ENCODE measurements around the gene U2SURP.

The U2SURP gene

DNA sequence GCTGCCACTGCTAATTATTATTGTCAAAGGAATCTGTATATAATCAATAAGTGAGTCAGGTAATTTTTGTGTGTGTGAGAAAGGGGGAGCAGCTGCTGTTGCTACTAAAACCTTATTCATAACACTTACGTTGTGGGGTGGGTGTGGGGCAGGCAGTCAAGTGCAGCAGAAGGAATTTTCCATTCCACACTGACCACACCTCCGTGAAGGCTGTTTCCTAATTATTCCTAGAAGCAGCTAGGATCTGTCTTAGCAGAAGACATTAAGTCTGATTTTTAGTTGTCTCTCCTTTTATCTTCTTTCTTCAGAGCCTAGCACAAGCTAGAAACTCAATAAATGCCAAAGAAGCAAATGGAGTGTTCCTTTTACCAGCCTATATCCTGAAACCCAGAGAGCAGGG, 4.0 kb upstream of the U2SURP start:
- TF ChIP-seq EZH2 (IDR thresholded peaks at IDR 0.05), result no peak
- TF ChIP-seq POLR2AphosphoS5 (IDR thresholded peaks at IDR 0.05; ENCODE audit: borderline replicate concordance, low read depth, low read length), result no peak
- TF ChIP-seq FOXP2 (optimal IDR thresholded peaks at IDR 0.05; ENCODE audit: control extremely low read depth, extremely low read length, insufficient read depth), result no peak
- no peak for DNase-seq (ENCODE audit: low read depth, low spot score)
- Histone ChIP-seq H3K9ac (ENCODE audit: insufficient read length) (peak overlapping the region; percentile 11), H3K9me3 (ENCODE audit: low read depth, low read length) (no peaks in the 10 kb centered on the region), H3K4me3 (no peak overlapping the region), H3K36me3 (ENCODE audit: insufficient read depth, low read length) (no peaks in the 10 kb centered on the region), H3K27ac (no peak overlapping the region)

DNA sequence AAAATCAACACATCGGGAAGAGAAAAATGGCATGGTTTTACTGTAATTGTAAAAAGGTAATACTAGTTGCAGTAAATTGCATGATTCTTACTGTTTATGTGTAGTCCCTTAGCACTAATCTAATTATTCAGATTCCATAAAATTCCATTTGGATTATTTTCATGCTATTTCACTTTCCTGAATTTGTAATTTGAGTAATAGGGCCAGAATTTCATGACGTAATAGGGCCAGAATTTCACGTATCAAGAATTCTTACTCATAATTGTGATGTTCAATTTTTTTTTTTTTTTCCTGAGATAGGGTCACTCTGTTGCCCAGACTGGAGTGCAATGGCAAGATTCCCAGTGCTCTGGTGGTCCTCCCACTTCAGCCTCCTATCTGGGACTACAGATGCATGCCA, 2.9 kb upstream of the U2SURP start:
- no peak for TF ChIP-seq FOXP2 (optimal IDR thresholded peaks at IDR 0.05; ENCODE audit: control extremely low read depth, extremely low read length, insufficient read depth)
- no peak for TF ChIP-seq EZH2 (IDR thresholded peaks at IDR 0.05)
- TF ChIP-seq POLR2AphosphoS5 (IDR thresholded peaks at IDR 0.05; ENCODE audit: borderline replicate concordance, low read depth, low read length), result no peak

DNA sequence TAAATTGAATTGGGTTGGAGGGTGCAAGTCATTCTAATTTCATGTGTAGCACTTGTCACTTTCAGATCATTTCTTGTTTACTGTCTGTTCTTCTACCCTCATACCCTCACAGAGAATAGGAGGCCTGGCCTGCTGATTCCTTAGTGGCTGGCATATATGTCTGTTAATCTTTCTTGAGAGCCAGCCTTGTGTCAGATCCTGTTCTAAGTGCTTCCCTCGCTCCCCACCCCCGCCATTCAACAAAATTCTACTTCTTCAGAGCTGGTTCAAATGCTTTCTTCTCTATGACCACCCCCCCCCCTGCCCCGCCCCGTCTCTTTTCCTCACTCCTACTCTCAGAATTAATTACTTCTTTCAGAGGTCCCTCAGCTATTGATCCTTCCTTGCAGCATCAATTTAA, 1.5 kb upstream of the U2SURP start:
- TF ChIP-seq FOXP2 (optimal IDR thresholded peaks at IDR 0.05; ENCODE audit: control extremely low read depth, extremely low read length, insufficient read depth) (no peak), EZH2 (IDR thresholded peaks at IDR 0.05) (no peak), POLR2AphosphoS5 (IDR thresholded peaks at IDR 0.05; ENCODE audit: borderline replicate concordance, low read depth, low read length) (no peak)
- DNase-seq (ENCODE audit: low read depth, low spot score), result no peak
- Histone ChIP-seq H3K4me3 (peak overlapping the region; percentile 87), H3K36me3 (ENCODE audit: insufficient read depth, low read length) (0 out of 2 replicates have a peak, but pooled peaks cover under 1% of the 10 kb centered on the region), H3K9me3 (ENCODE audit: low read depth, low read length) (no peaks in the 10 kb centered on the region), H3K27ac (no peak overlapping the region), H3K9ac (ENCODE audit: insufficient read length) (no peak overlapping the region)

More for the DNA sequence above, 2.9 kb upstream of the U2SURP start:
- no peak overlapping the region for H3K27ac ChIP-seq
- no peak for DNase-seq (ENCODE audit: low read depth, low spot score)
- H3K4me3 ChIP-seq, result no peak overlapping the region
- H3K9ac ChIP-seq (ENCODE audit: insufficient read length), result no peak overlapping the region
- no peaks in the 10 kb centered on the region for H3K36me3 ChIP-seq (ENCODE audit: insufficient read depth, low read length)
- no peaks in the 10 kb centered on the region for H3K9me3 ChIP-seq (ENCODE audit: low read depth, low read length)

DNA sequence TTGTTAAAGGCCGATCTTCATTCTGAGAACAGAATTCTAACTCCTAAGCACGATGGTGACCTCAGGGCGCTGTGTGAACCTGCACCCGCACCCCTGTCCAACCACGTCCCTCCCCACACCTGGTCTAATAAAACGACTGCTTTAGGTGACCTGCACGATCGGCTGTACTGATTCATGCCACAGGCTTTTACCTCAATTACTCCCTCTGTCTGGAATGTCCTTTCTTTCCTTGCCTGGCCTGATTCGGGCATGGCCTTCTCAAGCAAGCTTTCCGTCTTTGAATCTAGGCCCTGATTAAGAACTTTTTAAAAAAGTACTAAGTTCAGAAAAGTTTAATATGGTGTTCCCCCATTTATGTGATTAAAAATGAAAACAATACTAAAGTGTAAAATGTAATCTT, 842 bp upstream of the U2SURP start:
- no peak for DNase-seq (ENCODE audit: low read depth, low spot score)

DNA sequence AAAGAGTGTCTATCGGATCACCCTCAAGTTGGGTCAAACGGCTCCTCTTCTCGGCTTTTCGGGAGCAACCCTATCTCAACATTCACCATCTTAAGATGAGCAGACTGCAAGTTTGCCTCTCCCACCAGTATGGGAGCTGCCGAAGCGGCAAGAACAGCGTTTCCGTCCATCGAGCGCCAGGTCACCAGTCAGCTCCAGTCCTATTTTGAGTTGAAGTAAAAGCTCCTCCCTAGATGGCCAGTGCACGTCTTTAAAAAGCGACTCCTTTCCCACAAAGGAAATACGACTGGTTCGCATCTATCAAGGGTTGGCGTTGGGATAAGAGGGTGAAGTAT, 369 bp upstream of the U2SURP start:
- Histone ChIP-seq H3K9ac (ENCODE audit: insufficient read length) (peak overlapping the region; percentile 95), H3K9me3 (ENCODE audit: low read depth, low read length) (no peaks in the 10 kb centered on the region), H3K4me3 (peak overlapping the region; percentile 87), H3K36me3 (ENCODE audit: insufficient read depth, low read length) (peaks cover 8% of the 10 kb centered on the region; the same call in 1 of the 2 replicates), H3K27ac (peak overlapping the region; percentile 78)
- DNase-seq (ENCODE audit: low read depth, low spot score), result no peak
- no peak for TF ChIP-seq EZH2 (IDR thresholded peaks at IDR 0.05)
- no peak for TF ChIP-seq FOXP2 (optimal IDR thresholded peaks at IDR 0.05; ENCODE audit: control extremely low read depth, extremely low read length, insufficient read depth)
- TF ChIP-seq POLR2AphosphoS5 (IDR thresholded peaks at IDR 0.05; ENCODE audit: borderline replicate concordance, low read depth, low read length), result no peak

More for the DNA sequence above, 842 bp upstream of the U2SURP start:
- Histone ChIP-seq H3K9me3 (ENCODE audit: low read depth, low read length) (no peaks in the 10 kb centered on the region), H3K27ac (peak overlapping the region; percentile 78), H3K9ac (ENCODE audit: insufficient read length) (peak overlapping the region; percentile 95), H3K36me3 (ENCODE audit: insufficient read depth, low read length) (peaks cover 7% of the 10 kb centered on the region; the same call in 1 of the 2 replicates), H3K4me3 (peak overlapping the region; percentile 87)
- TF ChIP-seq POLR2AphosphoS5 (IDR thresholded peaks at IDR 0.05; ENCODE audit: borderline replicate concordance, low read depth, low read length) (no peak), EZH2 (IDR thresholded peaks at IDR 0.05) (no peak), FOXP2 (optimal IDR thresholded peaks at IDR 0.05; ENCODE audit: control extremely low read depth, extremely low read length, insufficient read depth) (no peak)

DNA sequence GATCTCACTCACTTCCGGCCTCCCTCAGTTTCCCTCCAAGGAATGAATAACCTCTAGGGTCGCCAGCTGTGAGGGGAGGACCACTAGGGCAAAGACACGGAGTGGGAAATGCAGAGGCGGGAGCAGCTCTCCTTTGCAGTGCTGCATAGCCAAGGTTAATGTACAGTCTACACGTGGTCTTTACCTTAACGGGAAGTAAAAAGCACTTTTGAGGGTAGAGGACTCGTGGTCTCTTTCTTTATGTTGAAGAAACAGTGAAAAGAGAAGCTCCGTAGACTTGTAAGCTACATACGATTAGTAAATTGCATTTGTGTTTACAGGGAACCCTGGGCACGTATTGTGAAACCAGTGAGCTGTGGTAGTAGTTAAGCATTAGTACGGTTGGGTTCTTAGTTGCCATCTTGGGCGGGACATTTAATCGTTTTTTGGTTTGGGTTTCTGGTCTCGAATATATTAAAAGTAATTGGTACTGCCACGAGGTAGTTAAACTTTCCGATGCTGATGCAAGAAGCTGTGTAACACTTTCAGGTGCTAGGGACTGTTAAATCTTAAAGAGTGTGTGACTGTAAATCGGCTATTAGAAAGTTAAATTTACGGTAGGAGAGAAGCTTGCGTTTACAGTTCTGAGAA, 828 bp downstream of the U2SURP start:
- peak overlapping the region; percentile 87 for H3K4me3 ChIP-seq
- no peak for TF ChIP-seq POLR2AphosphoS5 (IDR thresholded peaks at IDR 0.05; ENCODE audit: borderline replicate concordance, low read depth, low read length)
- no peak for TF ChIP-seq FOXP2 (optimal IDR thresholded peaks at IDR 0.05; ENCODE audit: control extremely low read depth, extremely low read length, insufficient read depth)
- TF ChIP-seq EZH2 (IDR thresholded peaks at IDR 0.05), result no peak
- no peaks in the 10 kb centered on the region for H3K9me3 ChIP-seq (ENCODE audit: low read depth, low read length)
- peaks cover 8% of the 10 kb centered on the region; the same call in 1 of the 2 replicates for H3K36me3 ChIP-seq (ENCODE audit: insufficient read depth, low read length)
- H3K27ac ChIP-seq, result peak overlapping the region; percentile 87
- no peak for DNase-seq (ENCODE audit: low read depth, low spot score)
- H3K9ac ChIP-seq (ENCODE audit: insufficient read length), result peak overlapping the region; percentile 95

DNA sequence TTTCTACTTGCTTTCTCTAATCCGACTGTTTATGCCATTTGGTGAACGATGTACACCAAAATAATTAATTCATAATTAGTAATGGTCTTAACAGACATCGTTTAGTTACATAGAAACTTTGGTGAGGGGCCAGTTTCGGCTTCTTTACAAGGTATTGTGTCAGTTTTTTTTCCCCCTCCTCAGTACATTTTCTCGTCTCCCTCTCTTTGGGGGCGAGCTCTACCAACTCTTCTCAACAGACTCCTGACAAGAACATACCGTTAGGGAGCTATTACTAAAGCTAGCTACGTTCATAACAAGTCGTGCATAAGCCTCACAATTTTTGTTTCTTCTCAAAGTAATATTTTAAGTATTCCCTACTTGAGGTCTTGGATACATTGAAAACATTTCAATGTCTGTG, 1.4 kb downstream of the U2SURP start:
- no peak for DNase-seq (ENCODE audit: low read depth, low spot score)
- TF ChIP-seq POLR2AphosphoS5 (IDR thresholded peaks at IDR 0.05; ENCODE audit: borderline replicate concordance, low read depth, low read length), result no peak
- TF ChIP-seq FOXP2 (optimal IDR thresholded peaks at IDR 0.05; ENCODE audit: control extremely low read depth, extremely low read length, insufficient read depth), result no peak
- TF ChIP-seq EZH2 (IDR thresholded peaks at IDR 0.05), result no peak
- Histone ChIP-seq H3K9me3 (ENCODE audit: low read depth, low read length) (no peaks in the 10 kb centered on the region), H3K4me3 (peak overlapping the region; percentile 87), H3K9ac (ENCODE audit: insufficient read length) (peak overlapping the region; percentile 95), H3K27ac (peak overlapping the region; percentile 87), H3K36me3 (ENCODE audit: insufficient read depth, low read length) (peaks cover 8% of the 10 kb centered on the region; the same call in 1 of the 2 replicates)

DNA sequence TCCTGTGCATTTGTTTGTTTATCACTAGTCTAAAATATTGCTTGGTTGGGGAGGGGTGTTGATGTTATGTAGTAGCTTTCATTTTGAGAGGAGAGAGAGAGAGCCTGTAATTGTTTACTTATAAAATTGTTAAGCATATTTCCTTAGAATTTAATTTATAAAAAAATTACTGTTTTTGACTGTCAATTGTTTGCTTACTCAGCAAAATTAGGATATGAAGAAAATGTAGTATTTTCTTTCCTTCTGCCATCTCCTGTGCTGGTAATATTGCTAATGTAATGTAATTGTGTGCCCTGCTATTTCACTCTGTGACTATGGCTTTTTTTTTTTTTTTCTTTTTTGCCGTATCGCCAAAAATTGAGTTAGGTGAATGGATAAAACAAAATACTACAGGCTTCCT, 3.5 kb downstream of the U2SURP start:
- TF ChIP-seq POLR2AphosphoS5 (IDR thresholded peaks at IDR 0.05; ENCODE audit: borderline replicate concordance, low read depth, low read length) (no peak), FOXP2 (optimal IDR thresholded peaks at IDR 0.05; ENCODE audit: control extremely low read depth, extremely low read length, insufficient read depth) (no peak), EZH2 (IDR thresholded peaks at IDR 0.05) (no peak)
- H3K36me3 ChIP-seq (ENCODE audit: insufficient read depth, low read length), result peaks cover 8% of the 10 kb centered on the region; the same call in 1 of the 2 replicates
- H3K9ac ChIP-seq (ENCODE audit: insufficient read length), result no peak overlapping the region
- no peaks in the 10 kb centered on the region for H3K9me3 ChIP-seq (ENCODE audit: low read depth, low read length)
- no peak for DNase-seq (ENCODE audit: low read depth, low spot score)
- peak overlapping the region; percentile 24; the same call in 1 of the 2 replicates for H3K4me3 ChIP-seq
- no peak overlapping the region for H3K27ac ChIP-seq

Measured in SK-N-MC (cell line).